ENCODE results near the gene PNPLA3. TPM values are rescaled to one million over a fixed set of nuclear protein-coding genes. Genes with fewer than 3 reads are reported as not detected.

PNPLA3 gene
- total and polyA plus RNA-seq, 4 experiments from 2014 or later: not detected

- Histone ChIP-seq H3K9me3 (ENCODE audit: control insufficient read depth in 1 of 2, low read length in 2 of 2) (no peaks in the 10 kb centered on the region), H3K27ac (ENCODE audit: low read depth, low read length) (no peak overlapping the region), H3K4me3 (ENCODE audit: low read length in 2 of 2) (no peak overlapping the region), H3K4me1 (ENCODE audit: insufficient read depth, low read length) (no peaks in the 10 kb centered on the region), H3K27me3 (ENCODE audit: insufficient read depth, low read length) (no peaks in the 10 kb centered on the region), H3K36me3 (ENCODE audit: insufficient read depth, low read length) (no peaks in the 10 kb centered on the region)
- no peak for DNase-seq
- Mint-ChIP-seq H3K27ac (no peak overlapping the region), H3K4me3 (no peak overlapping the region), H3K27me3 (peaks cover 9 to 23% of the 10 kb centered on the region in 2 donors), H3K9me3 (peaks cover 0 to 3% (median 0%) of the 10 kb centered on the region in 8 donors), H3K36me3 (no peaks in the 10 kb centered on the region), H3K4me1 (no peaks in the 10 kb centered on the region)
- POLR2A ChIA-PET (ENCODE audit: partially characterized antibody): no interaction called here
- intact Hi-C loops (cut with micrococcal nuclease): no loop called here
- CTCF ChIA-PET (ENCODE audit: partially characterized antibody): no interaction called here
Measured at GRCh38 chr22:43917521-43917920, 6.1 kb upstream of the PNPLA3 start.

DNA sequence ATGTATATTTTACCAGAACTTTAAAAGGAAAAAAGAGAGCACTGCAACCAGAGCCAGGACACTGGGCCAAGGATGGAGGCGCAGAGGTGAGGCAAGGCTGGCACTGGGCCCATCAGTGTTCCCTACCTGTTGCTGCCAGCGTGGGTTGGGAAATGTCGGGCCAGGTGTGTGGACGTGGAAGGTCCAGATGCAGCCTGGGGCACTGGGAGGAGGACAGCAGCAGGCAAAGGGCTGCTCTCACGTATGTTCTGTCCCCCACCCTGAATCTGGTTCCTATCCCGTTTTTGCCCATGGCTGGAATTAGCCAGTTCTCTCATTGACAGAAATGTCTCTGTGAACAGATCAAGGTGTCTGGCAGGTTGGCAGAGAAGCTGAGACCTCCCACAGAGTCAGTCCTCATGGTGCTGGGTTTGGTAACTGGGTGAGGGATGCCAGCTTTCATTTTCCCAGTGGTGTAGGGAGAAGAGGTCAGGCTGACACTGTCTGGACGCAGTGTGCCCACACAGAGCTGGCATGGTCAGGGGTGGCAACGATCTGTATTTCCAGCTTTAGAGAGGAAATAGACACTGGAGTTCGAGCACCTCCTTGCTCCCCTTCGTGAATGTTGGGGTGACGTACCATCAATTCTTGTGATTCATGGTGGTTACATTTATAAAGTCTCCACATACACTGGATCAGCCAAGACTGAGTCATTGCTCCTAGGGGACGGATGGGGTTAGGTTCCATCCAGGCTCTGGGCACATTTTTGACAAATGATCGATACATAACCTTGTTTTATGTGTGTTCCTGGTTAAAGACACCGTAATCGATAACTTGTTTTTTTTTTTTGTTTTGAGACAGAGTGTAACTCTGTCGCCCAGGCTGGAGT is 4.3 kb upstream of the PNPLA3 start:
- Mint-ChIP-seq H3K4me1 (peaks cover 3 to 10% (median 5%) of the 10 kb centered on the region in 4 donors), H3K27ac (no peak overlapping the region), H3K27me3 (peaks cover 9 to 25% of the 10 kb centered on the region in 2 donors), H3K9me3 (peaks cover 0 to 3% (median 0%) of the 10 kb centered on the region in 8 donors), H3K4me3 (no peak overlapping the region), H3K36me3 (peaks cover 0 to 1% of the 10 kb centered on the region in 2 donors)
- H3K27me3 ChIP-seq (ENCODE audit: insufficient read depth, low read length): no peaks in the 10 kb centered on the region
- no peak overlapping the region for H3K4me3 ChIP-seq (ENCODE audit: low read length in 2 of 2)
- no peaks in the 10 kb centered on the region for H3K4me1 ChIP-seq (ENCODE audit: insufficient read depth, low read length)
- POLR2A ChIA-PET (ENCODE audit: partially characterized antibody): no interaction called here
- no peak overlapping the region for H3K27ac ChIP-seq (ENCODE audit: low read depth, low read length)
- no peak for DNase-seq
- no peaks in the 10 kb centered on the region for H3K36me3 ChIP-seq (ENCODE audit: insufficient read depth, low read length)
- CTCF ChIA-PET (ENCODE audit: partially characterized antibody): no interaction called here
- intact Hi-C loops (cut with micrococcal nuclease): no loop called here
- H3K9me3 ChIP-seq (ENCODE audit: control insufficient read depth in 1 of 2, low read length in 2 of 2): no peaks in the 10 kb centered on the region

- H3K4me3 ChIP-seq (ENCODE audit: low read length in 2 of 2): no peak overlapping the region
- intact Hi-C loops (cut with micrococcal nuclease): no loop called here
- no peaks in the 10 kb centered on the region for H3K36me3 ChIP-seq (ENCODE audit: insufficient read depth, low read length)
- Mint-ChIP-seq H3K27me3 (peaks cover 15 to 28% of the 10 kb centered on the region in 2 donors), H3K4me3 (no peak overlapping the region), H3K27ac (no peak overlapping the region), H3K9me3 (peaks cover 0 to 2% (median 0%) of the 10 kb centered on the region in 8 donors), H3K4me1 (peaks cover 3 to 14% (median 7%) of the 10 kb centered on the region in 4 donors), H3K36me3 (peaks cover 0 to 1% of the 10 kb centered on the region in 2 donors)
- H3K9me3 ChIP-seq (ENCODE audit: control insufficient read depth in 1 of 2, low read length in 2 of 2): no peaks in the 10 kb centered on the region
- POLR2A ChIA-PET (ENCODE audit: partially characterized antibody): no interaction called here
- H3K4me1 ChIP-seq (ENCODE audit: insufficient read depth, low read length): no peaks in the 10 kb centered on the region
- peaks cover 11% of the 10 kb centered on the region for H3K27me3 ChIP-seq (ENCODE audit: insufficient read depth, low read length)
- no peak overlapping the region for H3K27ac ChIP-seq (ENCODE audit: low read depth, low read length)
- CTCF ChIA-PET (ENCODE audit: partially characterized antibody): no interaction called here
- no peak for DNase-seq
Measured at GRCh38 chr22:43921370-43921769, 2.2 kb upstream of the PNPLA3 start.

- Mint-ChIP-seq H3K36me3 (peaks cover 0 to 1% of the 10 kb centered on the region in 2 donors), H3K27ac (no peak overlapping the region), H3K27me3 (peaks cover 13 to 25% of the 10 kb centered on the region in 2 donors), H3K9me3 (peaks cover 0 to 2% (median 0%) of the 10 kb centered on the region in 8 donors), H3K4me1 (peaks cover 3 to 14% (median 7%) of the 10 kb centered on the region in 4 donors), H3K4me3 (peak overlapping the region in 2 of 8 donors; percentile 33 to 94)
- ChIA-PET POLR2A (ENCODE audit: partially characterized antibody) (no interaction called here), CTCF (ENCODE audit: partially characterized antibody) (no interaction called here)
- Histone ChIP-seq H3K27me3 (ENCODE audit: insufficient read depth, low read length) (peaks cover 11% of the 10 kb centered on the region), H3K27ac (ENCODE audit: low read depth, low read length) (no peak overlapping the region), H3K36me3 (ENCODE audit: insufficient read depth, low read length) (no peaks in the 10 kb centered on the region), H3K4me3 (ENCODE audit: low read length in 2 of 2) (no peak overlapping the region), H3K9me3 (ENCODE audit: control insufficient read depth in 1 of 2, low read length in 2 of 2) (no peaks in the 10 kb centered on the region), H3K4me1 (ENCODE audit: insufficient read depth, low read length) (no peaks in the 10 kb centered on the region)
- no peak for DNase-seq
- intact Hi-C loops (cut with micrococcal nuclease): no loop called here
Measured at GRCh38 chr22:43922123-43922522, 1.5 kb upstream of the PNPLA3 start.

DNA sequence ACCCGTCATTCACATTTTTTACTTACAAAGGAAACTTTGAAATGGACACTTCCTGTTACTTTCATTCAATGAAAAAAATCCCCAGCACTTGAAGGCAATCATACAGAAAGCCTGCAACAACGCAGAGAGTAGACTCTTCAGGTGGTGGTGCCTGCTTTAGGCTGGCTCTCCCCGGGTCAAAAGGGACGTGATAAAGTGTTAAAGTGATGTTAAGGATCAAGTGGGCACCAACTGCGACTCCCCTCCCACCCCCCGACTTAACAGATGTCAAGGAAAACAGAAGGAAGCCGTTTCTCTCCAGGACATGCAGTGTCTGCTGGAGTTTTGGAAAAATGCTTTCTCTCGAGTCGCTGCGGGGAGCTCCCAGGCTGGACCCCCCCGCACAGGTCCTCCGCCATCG is 414 bp upstream of the PNPLA3 start:
- peak overlapping the region; percentile 88 to 95 (median 90) for H3K4me3 Mint-ChIP-seq
- CTCF ChIA-PET (ENCODE audit: partially characterized antibody): no interaction called here
- no peaks in the 10 kb centered on the region for H3K4me1 ChIP-seq (ENCODE audit: insufficient read depth, low read length)
- no peak overlapping the region for H3K27ac ChIP-seq (ENCODE audit: low read depth, low read length)
- DNase-seq: peak in 3 of 5 donors; percentile 3 to 15 (median 9)
- H3K36me3 ChIP-seq (ENCODE audit: insufficient read depth, low read length): no peaks in the 10 kb centered on the region
- H3K9me3 Mint-ChIP-seq: no peaks in the 10 kb centered on the region
- no peaks in the 10 kb centered on the region for H3K9me3 ChIP-seq (ENCODE audit: control insufficient read depth in 1 of 2, low read length in 2 of 2)
- no peak overlapping the region for H3K4me3 ChIP-seq (ENCODE audit: low read length in 2 of 2)
- peaks cover 0 to 1% of the 10 kb centered on the region in 2 donors for H3K36me3 Mint-ChIP-seq
- POLR2A ChIA-PET (ENCODE audit: partially characterized antibody): interaction anchor here (1.5 kb wide), 1 partner anchor 32 kb away, joined by 6 read pairs; the partner anchor contains the start of gene SAMM50
- peaks cover 14 to 23% of the 10 kb centered on the region in 2 donors for H3K27me3 Mint-ChIP-seq
- peaks cover 11% of the 10 kb centered on the region for H3K27me3 ChIP-seq (ENCODE audit: insufficient read depth, low read length)
- H3K27ac Mint-ChIP-seq: peak overlapping the region in 6 of 7 donors; percentile 39 to 77 (median 43)
- intact Hi-C loops (cut with micrococcal nuclease): no loop called here
- peaks cover 3 to 14% (median 7%) of the 10 kb centered on the region in 4 donors for H3K4me1 Mint-ChIP-seq

GRCh38 chr22:43924877-43925276 is 1.3 kb downstream of the PNPLA3 start:
- Mint-ChIP-seq H3K27me3 (peaks cover 14 to 16% of the 10 kb centered on the region in 2 donors), H3K36me3 (peaks cover 0 to 1% of the 10 kb centered on the region in 2 donors), H3K4me1 (peaks cover 3 to 14% (median 7%) of the 10 kb centered on the region in 4 donors), H3K4me3 (peak overlapping the region; percentile 46 to 78 (median 73)), H3K9me3 (no peaks in the 10 kb centered on the region), H3K27ac (peak overlapping the region in 1 of 7 donors; percentile 27)
- Histone ChIP-seq H3K27ac (ENCODE audit: low read depth, low read length) (no peak overlapping the region), H3K9me3 (ENCODE audit: control insufficient read depth in 1 of 2, low read length in 2 of 2) (no peaks in the 10 kb centered on the region), H3K4me3 (ENCODE audit: low read length in 2 of 2) (no peak overlapping the region), H3K36me3 (ENCODE audit: insufficient read depth, low read length) (no peaks in the 10 kb centered on the region), H3K4me1 (ENCODE audit: insufficient read depth, low read length) (no peaks in the 10 kb centered on the region), H3K27me3 (ENCODE audit: insufficient read depth, low read length) (peaks cover 11% of the 10 kb centered on the region)
- DNase-seq: no peak
- intact Hi-C loops (cut with micrococcal nuclease): no loop called here
- ChIA-PET CTCF (ENCODE audit: partially characterized antibody) (no interaction called here), POLR2A (ENCODE audit: partially characterized antibody) (interaction anchor here (1.5 kb wide), 1 partner anchor 30 kb away, joined by 6 read pairs; the partner anchor contains the start of gene SAMM50)

DNA sequence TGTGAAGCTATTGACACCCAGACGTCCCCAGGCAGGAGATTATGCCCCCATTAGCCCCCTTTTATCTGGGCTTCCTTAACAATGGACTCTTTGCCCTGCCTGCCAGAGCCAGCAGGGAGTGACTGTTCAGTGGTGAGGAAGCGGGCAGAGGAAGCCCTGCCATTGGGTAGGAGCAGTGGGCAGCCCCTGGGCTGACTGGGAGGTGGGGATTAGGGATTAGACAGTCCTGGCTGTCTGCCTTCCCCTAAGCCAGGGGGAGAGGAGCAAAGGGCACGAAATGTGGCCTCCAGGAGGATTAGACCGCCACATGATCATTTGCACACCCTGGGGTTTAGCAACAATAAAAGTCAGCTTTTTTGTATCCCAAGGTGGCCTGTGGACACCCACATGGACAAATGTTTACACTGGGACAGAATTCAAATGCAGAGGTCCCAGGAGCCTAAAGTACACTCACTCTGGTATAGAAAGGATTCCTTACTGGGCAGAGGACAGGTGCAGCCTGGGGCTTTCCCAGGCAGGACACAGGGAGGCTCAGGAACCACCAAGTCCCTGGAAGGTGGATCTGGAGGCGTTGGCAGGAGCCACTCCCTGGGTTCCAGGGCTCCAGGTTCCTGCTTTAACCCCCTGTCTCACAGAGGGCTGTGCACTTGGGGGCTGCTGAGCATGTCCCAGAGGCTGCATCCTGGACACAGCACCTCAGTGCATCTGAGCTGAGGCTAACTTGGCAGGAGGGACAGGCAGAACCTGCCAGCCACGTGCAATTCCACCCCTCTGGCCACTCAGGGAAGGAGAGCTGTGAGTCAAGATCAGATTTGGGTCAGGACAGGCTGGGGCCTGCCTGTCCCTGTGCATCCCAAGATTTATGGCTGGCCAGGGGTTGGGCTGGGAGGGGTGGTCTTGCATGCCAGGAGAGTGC is 2.1 kb downstream of the PNPLA3 start:
- no peak for DNase-seq
- H3K36me3 Mint-ChIP-seq: peaks cover 0 to 1% of the 10 kb centered on the region in 2 donors
- peaks cover 11% of the 10 kb centered on the region for H3K27me3 ChIP-seq (ENCODE audit: insufficient read depth, low read length)
- H3K4me1 ChIP-seq (ENCODE audit: insufficient read depth, low read length): no peaks in the 10 kb centered on the region
- intact Hi-C loops (cut with micrococcal nuclease): no loop called here
- ChIA-PET CTCF (ENCODE audit: partially characterized antibody) (no interaction called here), POLR2A (ENCODE audit: partially characterized antibody) (no interaction called here)
- H3K4me3 Mint-ChIP-seq: peak overlapping the region in 5 of 8 donors; percentile 46 to 78 (median 72)
- H3K27ac Mint-ChIP-seq: peak overlapping the region in 1 of 7 donors; percentile 27
- no peak overlapping the region for H3K4me3 ChIP-seq (ENCODE audit: low read length in 2 of 2)
- no peaks in the 10 kb centered on the region for H3K9me3 ChIP-seq (ENCODE audit: control insufficient read depth in 1 of 2, low read length in 2 of 2)
- H3K27me3 Mint-ChIP-seq: peaks cover 14 to 15% of the 10 kb centered on the region in 2 donors
- no peaks in the 10 kb centered on the region for H3K36me3 ChIP-seq (ENCODE audit: insufficient read depth, low read length)
- no peak overlapping the region for H3K27ac ChIP-seq (ENCODE audit: low read depth, low read length)
- peaks cover 3 to 14% (median 7%) of the 10 kb centered on the region in 4 donors for H3K4me1 Mint-ChIP-seq
- no peaks in the 10 kb centered on the region for H3K9me3 Mint-ChIP-seq

Measured in CD4-positive, alpha-beta memory T cell (primary cell).